Nephron (organoid): Measurements from ENCODE around the gene TECPR1.

ENCODE experiments used
- H3K27ac Mint-ChIP-seq, 3 experiments: 2 replicates each; pipeline ENCODE4 v1.8.0; 2020; ENCODE audit warnings: mixed read lengths in 3 of 3, mild to moderate bottlenecking in 2 of 3, moderate library complexity in 1 of 3
- H3K27me3 Mint-ChIP-seq: 2 replicates; pipeline ENCODE4 v1.8.0; 2021; ENCODE audit warnings: low read depth, mild to moderate bottlenecking, moderate library complexity, mixed read lengths
- H3K36me3 Mint-ChIP-seq: 2 replicates; pipeline ENCODE4 v1.8.0; 2020; ENCODE audit warnings: low read depth, mixed read lengths
- H3K4me1 Mint-ChIP-seq: 2 replicates; pipeline ENCODE4 v1.8.0; 2020; ENCODE audit warnings: mixed read lengths
- H3K4me3 Mint-ChIP-seq, 3 experiments: 2 replicates each; pipeline ENCODE4 v1.8.0; 2020; ENCODE audit warnings: mild to moderate bottlenecking in 3 of 3, mixed read lengths in 3 of 3, moderate library complexity in 2 of 3
- H3K9me3 Mint-ChIP-seq: 2 replicates; pipeline ENCODE4 v1.8.0; 2020; ENCODE audit warnings: mixed read lengths
- CTCF ChIP-seq, 3 experiments: fragments of 200-600 bp; sonication (generic); IDR thresholded peaks; one replicate each; pipeline ENCODE4 v1.5.0; 2021; ENCODE audit warnings: antibody characterized with exemption in 3 of 3; ENCODE audit not compliant: unreplicated experiment in 3 of 3

Gene TECPR1

DNA sequence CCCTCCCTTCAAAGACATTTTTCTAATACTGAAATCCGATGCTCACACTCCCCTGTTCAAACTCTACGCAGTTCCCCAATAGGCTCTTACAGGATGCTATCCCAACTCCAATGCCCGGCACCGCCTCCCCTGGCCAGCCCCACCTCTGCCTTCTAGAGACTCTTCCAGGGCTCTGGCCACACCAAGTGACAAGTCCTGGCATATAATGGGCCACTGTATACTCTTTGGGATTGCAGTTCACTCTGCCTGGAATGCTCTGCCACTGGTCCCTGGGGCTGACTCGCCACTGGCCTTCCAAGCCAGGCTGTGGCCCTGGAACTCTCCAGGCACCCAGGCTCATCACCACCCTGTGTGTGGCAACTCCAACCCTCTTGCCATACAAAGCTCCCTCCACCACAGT is 26.4 kb upstream of the TECPR1 start:
- H3K4me1 Mint-ChIP-seq: peaks cover 19% of the 10 kb centered on the region
- no peak for TF ChIP-seq CTCF (IDR thresholded peaks at IDR 0.05; ENCODE audit: unreplicated experiment in 3 of 3)
- no peaks in the 10 kb centered on the region for H3K9me3 Mint-ChIP-seq
- peaks cover 8% of the 10 kb centered on the region for H3K36me3 Mint-ChIP-seq
- H3K4me3 Mint-ChIP-seq: no peak overlapping the region
- no peaks in the 10 kb centered on the region for H3K27me3 Mint-ChIP-seq
- H3K27ac Mint-ChIP-seq: no peak overlapping the region

DNA sequence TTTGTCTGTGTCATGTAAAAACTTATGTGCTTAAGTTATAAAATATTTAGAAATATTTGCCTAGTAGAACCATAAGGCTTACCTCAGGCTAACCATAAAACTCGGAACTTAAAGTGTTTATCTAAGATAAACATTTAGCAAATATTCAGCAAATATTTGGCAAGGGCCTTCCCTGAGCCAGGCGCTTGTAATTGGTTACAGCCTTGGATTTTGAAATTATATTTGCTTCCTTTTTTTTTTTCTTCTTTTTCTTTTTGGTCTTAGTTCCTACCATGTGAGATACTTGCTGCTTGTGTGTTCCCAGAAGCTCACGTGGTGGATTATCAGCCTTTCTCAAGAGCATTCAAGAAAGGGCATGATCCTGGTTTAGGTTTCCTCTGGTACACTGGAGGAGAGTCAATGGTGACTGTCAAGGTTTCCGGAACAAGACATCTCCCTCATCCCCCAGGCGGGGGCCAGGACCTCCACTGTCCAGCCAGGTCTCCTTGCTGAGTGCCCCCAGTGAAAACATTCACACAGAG is 24.3 kb upstream of the TECPR1 start:
- Mint-ChIP-seq H3K27me3 (no peaks in the 10 kb centered on the region), H3K4me1 (peaks cover 8% of the 10 kb centered on the region), H3K27ac (peak overlapping the region in 1 of 3 experiments; percentile 35), H3K9me3 (no peaks in the 10 kb centered on the region), H3K4me3 (no peak overlapping the region), H3K36me3 (no peaks in the 10 kb centered on the region)
- no peak for TF ChIP-seq CTCF (IDR thresholded peaks at IDR 0.05; ENCODE audit: unreplicated experiment in 3 of 3)

DNA sequence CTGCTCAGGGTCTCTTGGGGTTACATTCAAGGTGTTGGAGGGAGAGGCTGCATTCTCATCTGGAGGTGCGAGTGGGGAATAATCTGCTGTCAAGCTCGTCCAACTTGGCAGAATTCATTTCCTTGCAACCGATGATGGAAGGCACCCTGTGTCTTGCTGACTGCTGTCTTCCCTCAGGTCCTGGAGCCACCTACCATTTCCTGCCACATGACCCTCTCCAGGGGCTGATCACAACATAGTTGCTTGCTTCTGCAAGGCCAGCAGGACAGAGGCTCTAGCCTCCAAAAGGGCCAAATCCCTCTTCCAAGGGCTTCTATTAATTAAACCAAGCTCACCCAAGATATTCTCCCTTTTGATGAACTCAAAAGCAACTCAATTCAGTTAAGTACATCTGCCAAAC is 15.3 kb upstream of the TECPR1 start:
- Mint-ChIP-seq H3K9me3 (no peaks in the 10 kb centered on the region), H3K36me3 (peaks cover 18% of the 10 kb centered on the region), H3K4me1 (peaks cover 5% of the 10 kb centered on the region), H3K27ac (no peak overlapping the region), H3K27me3 (no peaks in the 10 kb centered on the region), H3K4me3 (no peak overlapping the region)
- TF ChIP-seq CTCF (IDR thresholded peaks at IDR 0.05; ENCODE audit: unreplicated experiment in 3 of 3): no peak

GRCh38 chr7:98266840-98267239 is 14.8 kb upstream of the TECPR1 start:
- Mint-ChIP-seq H3K9me3 (no peaks in the 10 kb centered on the region), H3K27ac (no peak overlapping the region), H3K27me3 (no peaks in the 10 kb centered on the region), H3K4me3 (no peak overlapping the region), H3K36me3 (peaks cover 23% of the 10 kb centered on the region), H3K4me1 (peaks cover 5% of the 10 kb centered on the region)
- no peak for TF ChIP-seq CTCF (IDR thresholded peaks at IDR 0.05; ENCODE audit: unreplicated experiment in 3 of 3)

- H3K27ac Mint-ChIP-seq: peak overlapping the region in 2 of 3 experiments; percentile 46 to 49
- TF ChIP-seq CTCF (IDR thresholded peaks at IDR 0.05; ENCODE audit: unreplicated experiment in 3 of 3): no peak
- peaks cover 5% of the 10 kb centered on the region for H3K4me1 Mint-ChIP-seq
- H3K27me3 Mint-ChIP-seq: no peaks in the 10 kb centered on the region
- no peak overlapping the region for H3K4me3 Mint-ChIP-seq
- no peaks in the 10 kb centered on the region for H3K9me3 Mint-ChIP-seq
- peaks cover 26% of the 10 kb centered on the region for H3K36me3 Mint-ChIP-seq
Measured at GRCh38 chr7:98265841-98266271, 13.8 kb upstream of the TECPR1 start.

DNA sequence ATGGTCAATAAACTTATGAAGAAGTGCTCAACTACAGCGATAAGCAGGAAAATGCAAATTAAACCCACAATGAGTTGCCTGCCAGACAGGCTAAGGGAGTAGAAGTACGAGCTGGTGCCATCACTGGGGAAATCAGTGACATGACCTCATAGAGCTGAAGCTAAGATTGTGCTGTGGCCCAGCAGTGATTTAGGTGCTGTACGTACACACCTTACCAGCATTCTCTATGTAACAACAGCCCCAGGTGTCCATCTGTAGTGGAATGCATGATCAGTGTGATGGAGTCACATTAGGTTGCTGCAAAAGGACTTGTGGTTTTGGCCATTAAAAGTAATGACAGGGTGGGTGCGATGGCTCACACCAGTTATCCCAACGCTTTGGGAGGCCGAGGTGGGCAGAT is 5.7 kb upstream of the TECPR1 start:
- H3K4me3 Mint-ChIP-seq: no peak overlapping the region
- no peak overlapping the region for H3K27ac Mint-ChIP-seq
- no peaks in the 10 kb centered on the region for H3K9me3 Mint-ChIP-seq
- H3K36me3 Mint-ChIP-seq: peaks cover 21% of the 10 kb centered on the region
- peaks cover 3% of the 10 kb centered on the region for H3K4me1 Mint-ChIP-seq
- TF ChIP-seq CTCF (IDR thresholded peaks at IDR 0.05; ENCODE audit: unreplicated experiment in 3 of 3): no peak
- no peaks in the 10 kb centered on the region for H3K27me3 Mint-ChIP-seq
